Left hindlimb (tissue), 1 donor: ENCODE data around the gene SREBF2.

Experiments
- DNase-seq: peaks from one replicate; pipeline ENCODE4 v3.0.0-alpha.2; 2018

SREBF2 gene

GRCh38 chr22:41832553-41833368, at the start of gene SREBF2:
Gene SREBF2 (plus strand): TSS chr22:41833105. CDS start chr22:41833271, 166 bp downstream.
- DNase-seq, result peak; percentile 100

- DNase-seq, result no peak
Observed at GRCh38 chr22:41787331-41787730, 45.6 kb upstream of the SREBF2 start.

GRCh38 chr22:41793871-41794270, 39.0 kb upstream of the SREBF2 start:
- no peak for DNase-seq

- DNase-seq, result no peak
Observed at GRCh38 chr22:41798736-41799135, 34.2 kb upstream of the SREBF2 start.

- DNase-seq, result peak; percentile 60
Observed at GRCh38 chr22:41799486-41800347, 33.2 kb upstream of the SREBF2 start.

GRCh38 chr22:41800348-41801146, 32.4 kb upstream of the SREBF2 start, which contains the start of gene CCDC134:
Gene CCDC134 (plus strand): TSS chr22:41800679. CDS start chr22:41808891, 8,212 bp downstream.
- DNase-seq, result peak; percentile 94

GRCh38 chr22:41801147-41801819, 31.6 kb upstream of the SREBF2 start:
- DNase-seq, result no peak

GRCh38 chr22:41801886-41802285, 31.0 kb upstream of the SREBF2 start:
- DNase-seq, result no peak

GRCh38 chr22:41805639-41806038, 27.3 kb upstream of the SREBF2 start:
- DNase-seq, result no peak

- DNase-seq, result no peak
Observed at GRCh38 chr22:41808400-41808799, 24.5 kb upstream of the SREBF2 start.

GRCh38 chr22:41810022-41810421, 22.9 kb upstream of the SREBF2 start:
- DNase-seq, result no peak

GRCh38 chr22:41812805-41813545, 19.9 kb upstream of the SREBF2 start:
- no peak for DNase-seq

GRCh38 chr22:41813726-41814410, 19.0 kb upstream of the SREBF2 start:
- DNase-seq, result no peak

GRCh38 chr22:41815716-41816115, 17.2 kb upstream of the SREBF2 start:
- DNase-seq, result no peak

- DNase-seq, result no peak
Observed at GRCh38 chr22:41816241-41816640, 16.7 kb upstream of the SREBF2 start.

GRCh38 chr22:41816871-41817270, 16.0 kb upstream of the SREBF2 start:
- no peak for DNase-seq

GRCh38 chr22:41818011-41818410, 14.9 kb upstream of the SREBF2 start:
- DNase-seq, result no peak

- no peak for DNase-seq
Observed at GRCh38 chr22:41818596-41818995, 14.3 kb upstream of the SREBF2 start.

- DNase-seq, result no peak
Observed at GRCh38 chr22:41819257-41819656, 13.6 kb upstream of the SREBF2 start.

- no peak for DNase-seq
Observed at GRCh38 chr22:41820447-41820846, 12.5 kb upstream of the SREBF2 start.
